Measurements from ENCODE around the gene LAP3.
A peak's percentile ranks its signal among the peaks of the same experiment; 100 is the strongest.
"Not testable (repeated sequence)": the region's sequence is repeated elsewhere in the genome, so short reads cannot be mapped to it uniquely, and the experiment has no call there.

LAP3 gene

DNA sequence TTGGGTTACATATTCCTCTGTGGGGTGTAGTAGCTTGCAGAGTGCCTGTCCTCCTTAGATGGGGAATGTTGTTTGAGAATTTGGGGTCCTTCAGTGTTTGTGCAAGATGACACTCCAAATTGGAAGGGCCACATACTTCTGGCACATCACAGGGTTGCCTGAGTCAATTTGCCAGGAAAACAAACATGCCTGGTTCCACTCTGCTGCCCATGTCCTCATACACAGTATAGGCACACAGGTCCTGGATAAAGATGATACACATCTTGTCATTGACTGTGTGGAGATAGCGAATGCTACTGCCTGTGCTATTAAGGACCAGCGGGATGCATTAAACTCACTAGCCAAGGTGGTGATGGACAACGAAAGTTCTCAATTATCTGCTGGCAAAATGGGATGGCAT, 11.2 kb upstream of the LAP3 start:
- no peak for DNase-seq

- no peak for DNase-seq
Measured at GRCh38 chr4:17567271-17567670, 9.7 kb upstream of the LAP3 start.

DNA sequence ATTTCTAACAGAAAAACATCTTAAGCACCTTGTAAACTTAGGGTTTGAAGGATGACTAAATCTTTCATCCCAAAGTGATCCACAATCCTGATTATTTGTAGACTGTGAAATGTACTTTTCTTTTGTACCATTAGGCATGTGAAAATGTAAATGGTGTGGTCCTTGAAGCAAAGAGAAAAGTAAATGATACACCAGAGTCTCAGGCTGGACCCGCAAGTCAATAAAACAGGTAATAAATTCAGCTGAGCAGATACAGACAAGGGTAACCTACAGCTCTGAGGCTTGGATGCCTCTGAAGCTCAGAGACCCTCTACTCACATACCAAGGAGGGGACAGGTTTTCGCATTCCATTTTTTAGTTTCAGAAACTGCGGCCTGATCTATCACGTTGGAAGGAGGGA, 2.8 kb upstream of the LAP3 start:
- DNase-seq, result no peak

GRCh38 chr4:17575177-17575576, 1.8 kb upstream of the LAP3 start:
- not testable (repeated sequence) for DNase-seq

GRCh38 chr4:17577665-17578481, 875 bp downstream of the LAP3 start:
- peak; percentile 34 for DNase-seq

DNA sequence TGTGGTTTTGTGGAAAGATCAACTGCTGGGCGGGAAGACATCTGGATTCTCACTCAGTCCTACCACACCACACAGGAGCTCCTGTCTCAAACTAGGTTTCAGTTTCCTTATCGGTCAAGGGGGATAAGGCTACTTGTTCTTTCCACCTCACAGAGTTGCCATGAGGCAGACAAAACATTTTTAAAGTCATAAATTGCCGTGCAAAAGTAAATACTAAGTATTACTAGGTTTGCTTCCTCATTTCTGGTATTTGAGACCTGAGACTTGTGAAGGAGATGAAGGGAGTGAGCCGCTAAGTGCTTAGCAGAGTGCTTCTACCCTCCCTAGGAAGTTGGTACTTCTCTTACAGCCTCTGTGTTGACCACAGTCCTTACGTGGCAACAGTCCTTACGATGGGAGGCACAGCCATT, 1.5 kb downstream of the LAP3 start:
- DNase-seq, result no peak

DNA sequence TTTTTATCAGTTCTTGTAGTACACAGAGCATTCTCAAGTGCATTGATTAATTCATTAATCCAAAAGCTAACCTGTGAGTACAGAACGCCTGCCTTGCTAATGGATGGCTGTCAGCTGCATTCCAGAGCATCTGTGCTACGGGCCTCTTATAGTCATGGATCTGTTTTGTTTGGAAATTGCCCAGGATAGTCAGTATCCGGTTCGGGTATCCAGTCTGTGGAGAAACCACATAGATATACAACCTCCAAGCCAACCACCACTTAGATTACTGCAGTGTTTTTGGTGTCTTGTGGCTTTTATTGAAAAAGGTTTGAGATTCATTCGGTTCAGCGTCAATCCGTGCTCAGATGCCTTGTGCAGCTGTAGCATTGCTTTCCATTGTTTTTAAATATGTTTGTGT, 4.0 kb downstream of the LAP3 start:
- no peak for DNase-seq

DNA sequence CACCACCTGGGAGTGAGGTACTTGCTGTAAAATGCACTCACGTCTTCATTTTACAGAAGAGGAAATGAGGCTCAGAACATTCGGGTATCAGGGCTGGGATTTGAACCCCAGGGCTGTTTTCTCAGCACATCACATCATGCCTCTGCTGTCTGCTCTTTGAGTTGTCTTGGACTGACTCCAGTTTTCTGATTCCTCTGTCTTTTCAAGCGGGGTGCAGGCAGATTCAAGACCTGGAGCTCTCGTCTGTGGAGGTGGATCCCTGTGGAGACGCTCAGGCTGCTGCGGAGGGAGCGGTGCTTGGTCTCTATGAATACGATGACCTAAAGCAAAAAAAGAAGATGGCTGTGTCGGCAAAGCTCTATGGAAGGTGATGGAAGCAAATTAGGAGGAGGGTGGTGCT, 6.3 kb downstream of the LAP3 start:
- no peak for DNase-seq

GRCh38 chr4:17583941-17584340, 6.9 kb downstream of the LAP3 start:
- no peak for DNase-seq

GRCh38 chr4:17584521-17585213, 7.7 kb downstream of the LAP3 start:
- DNase-seq, result no peak

DNA sequence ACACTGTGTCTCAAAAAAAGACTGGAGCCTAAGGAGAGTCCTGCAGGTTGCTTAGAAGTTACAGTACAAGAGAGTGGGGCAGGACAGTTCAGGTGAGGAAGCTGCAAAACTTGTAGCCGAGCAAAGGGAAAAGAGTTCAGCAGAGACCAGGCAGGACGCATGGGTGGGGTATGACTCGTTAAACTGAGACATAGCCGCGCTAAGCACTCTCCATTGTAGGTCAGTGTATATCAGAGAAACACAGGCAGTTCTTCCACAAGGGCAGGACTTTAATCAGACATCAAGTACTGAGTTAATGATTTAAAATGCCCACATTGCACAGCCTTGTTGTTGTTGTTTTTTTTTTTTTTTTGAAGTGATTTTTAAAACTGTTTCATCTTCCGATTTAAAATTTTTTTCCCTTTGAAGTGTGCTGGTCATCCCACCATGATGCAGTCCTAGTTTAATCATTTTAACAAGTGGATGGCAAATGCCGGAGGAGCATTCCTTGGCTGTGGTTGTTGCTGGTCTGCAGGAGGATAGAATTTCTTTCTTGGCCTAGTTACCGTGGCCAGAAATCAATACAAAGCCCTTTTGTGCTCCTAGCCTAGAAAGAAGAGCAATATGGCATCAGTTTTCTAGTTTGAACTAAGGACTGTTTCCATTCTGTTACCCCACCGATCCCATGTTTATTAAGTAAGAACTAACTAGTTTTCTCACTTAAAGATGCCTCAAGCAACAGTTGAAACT, 10.3 kb downstream of the LAP3 start:
- DNase-seq, result no peak

- DNase-seq, result no peak
Measured at GRCh38 chr4:17589355-17589754, 12.4 kb downstream of the LAP3 start.

- DNase-seq, result no peak
Measured at GRCh38 chr4:17595471-17596005, 18.5 kb downstream of the LAP3 start.

DNA sequence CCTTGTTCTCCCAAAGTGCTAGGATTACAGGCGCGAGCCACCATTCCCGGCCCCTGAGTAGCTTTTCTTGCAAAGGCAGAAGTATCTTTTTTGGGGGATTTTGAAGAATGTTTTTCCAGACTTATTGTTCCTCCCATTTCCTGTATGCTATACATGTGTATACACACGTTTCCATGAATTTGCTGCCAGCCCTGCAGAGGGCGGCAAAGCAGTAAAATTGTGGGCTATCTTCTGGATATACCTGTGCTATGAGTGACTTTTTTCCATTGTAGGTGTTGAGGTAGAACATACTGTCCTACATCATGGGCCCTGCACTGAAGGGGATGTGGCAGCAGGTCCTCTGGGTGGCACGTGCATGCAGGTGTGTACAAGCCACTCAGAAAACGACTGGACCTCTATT, 20.5 kb downstream of the LAP3 start:
- DNase-seq, result no peak

- DNase-seq, result no peak
Measured at GRCh38 chr4:17599826-17600225, 22.8 kb downstream of the LAP3 start.

DNA sequence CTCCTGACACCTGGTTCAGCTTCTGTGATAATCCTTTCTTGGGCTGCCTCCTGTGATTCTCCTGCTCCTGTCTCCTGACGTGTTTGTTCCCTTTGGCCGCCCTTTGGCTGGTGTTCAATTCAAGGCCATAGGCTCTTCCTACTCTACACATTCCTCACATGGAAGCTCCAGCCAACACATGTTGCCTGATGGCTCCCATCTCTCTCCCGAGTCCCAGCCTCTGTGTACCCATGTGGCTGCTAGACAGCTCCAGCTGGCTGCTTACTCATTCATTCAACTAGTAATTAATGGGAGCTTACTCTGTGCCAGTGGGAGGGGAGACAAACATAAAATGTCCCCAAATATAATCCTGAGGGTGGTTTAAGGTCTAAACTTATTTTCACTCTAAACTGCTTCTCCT, 28.2 kb downstream of the LAP3 start:
- no peak for DNase-seq

DNA sequence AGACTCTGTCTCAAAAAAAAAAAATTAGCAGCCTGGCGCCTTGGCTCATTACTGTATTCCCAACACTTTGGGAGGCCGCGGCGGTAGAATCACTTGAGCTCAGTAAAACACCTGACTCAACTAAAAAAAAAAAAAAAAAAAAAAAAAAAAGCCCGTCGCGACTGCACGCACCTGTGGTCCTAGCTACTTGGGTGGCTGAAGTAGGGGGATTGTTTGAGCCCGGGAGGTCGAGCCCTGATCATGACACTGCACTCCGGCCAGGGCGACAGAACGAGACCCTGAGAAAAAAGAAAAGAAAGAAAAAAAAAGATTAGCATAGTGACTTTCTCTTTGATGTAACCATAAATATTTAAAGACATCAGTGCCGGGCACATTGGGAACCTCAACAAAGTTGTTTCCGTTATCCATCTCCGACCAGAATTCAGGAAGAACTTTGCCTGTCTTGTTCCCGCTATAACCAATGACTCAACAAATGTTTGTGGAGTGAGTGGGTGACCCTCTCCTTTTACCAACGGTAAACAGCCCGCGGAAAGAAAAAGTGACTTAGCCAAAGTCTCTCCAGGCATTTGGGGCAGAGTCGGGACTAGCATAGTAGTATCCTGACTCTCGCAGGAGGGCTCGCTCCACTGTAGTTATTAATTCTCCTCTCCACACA, 36.9 kb downstream of the LAP3 start:
- DNase-seq, result peak; percentile 24

GRCh38 chr4:17614416-17615299, 37.7 kb downstream of the LAP3 start, which contains the start of gene MED28:
Gene MED28, plus strand, starts transcription at chr4:17614641. Its CDS starts 14 bp downstream, at chr4:17614655.
- DNase-seq, result peak; percentile 82

- DNase-seq, result no peak
Measured at GRCh38 chr4:17616283-17616682, 39.3 kb downstream of the LAP3 start.

GRCh38 chr4:17618926-17619325, 41.9 kb downstream of the LAP3 start:
- DNase-seq, result no peak

DNA sequence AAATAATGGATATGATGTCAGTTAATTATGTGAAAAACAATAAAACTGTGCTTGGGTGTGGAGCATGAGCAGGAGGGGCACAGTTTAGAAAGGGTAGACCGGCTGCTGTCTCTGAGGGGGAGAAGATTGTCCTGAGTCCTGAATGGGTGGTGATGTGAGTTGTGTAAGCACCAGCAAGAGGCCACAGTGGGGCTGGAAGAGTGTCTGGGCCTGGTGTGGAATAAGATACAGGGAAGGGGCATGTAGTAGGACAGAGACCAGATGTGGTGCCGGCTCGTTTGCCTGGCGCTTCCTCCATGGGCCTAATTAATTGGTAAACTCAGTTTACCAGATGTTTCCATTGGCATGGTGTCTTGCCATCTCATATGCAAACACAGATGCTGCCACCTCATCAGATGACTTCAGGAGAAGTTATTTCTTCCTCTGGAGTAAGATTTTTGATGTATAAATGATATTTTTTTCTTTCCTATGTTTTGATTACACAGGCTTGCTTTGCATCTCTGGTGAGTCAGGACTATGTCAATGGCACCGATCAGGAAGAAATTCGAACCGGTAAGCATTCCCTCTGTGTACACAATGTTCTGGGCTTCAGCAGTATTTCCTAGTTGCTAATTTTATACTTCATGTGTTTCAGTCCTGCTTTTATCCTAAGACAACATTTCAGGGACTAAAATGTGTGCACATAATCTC, 42.6 kb downstream of the LAP3 start:
- no peak for DNase-seq
